ENCODE data around the gene C12orf50. TPM values are rescaled to one million over a fixed set of nuclear protein-coding genes. Genes with fewer than 3 reads are reported as not detected.

Gene C12orf50
- total and polyA plus RNA-seq, 2 of the 13 experiments (the other 11 are each of a cell fraction or from before 2014, with no cell fraction given) = not detected

GRCh38 chr12:88035271-88035906 is 6.2 kb upstream of the C12orf50 start (continued):
- TF ChIP-seq SP2 (CRISPR knock-in tag; IDR thresholded peaks at IDR 0.05) (peak; percentile 52), ZNF121 (CRISPR knock-in tag; IDR thresholded peaks at IDR 0.05) (0 out of 2 replicates have a peak, but pooled peaks have one; percentile 24), MAF1 (CRISPR knock-in tag; IDR thresholded peaks at IDR 0.05; ENCODE audit: borderline replicate concordance) (no peak), MXD4 (CRISPR knock-in tag; IDR thresholded peaks at IDR 0.05) (peak; percentile 67; the same call in 1 of the 2 replicates), ZSCAN21 (CRISPR knock-in tag; IDR thresholded peaks at IDR 0.05; ENCODE audit: borderline replicate concordance) (peak; percentile 85; the same call in 1 of the 2 replicates), PAF1 (CRISPR knock-in tag; IDR thresholded peaks at IDR 0.05) (no peak), KLF6 (CRISPR knock-in tag; IDR thresholded peaks at IDR 0.05) (peak; percentile 26; the same call in 1 of the 2 replicates), ZNF562 (CRISPR knock-in tag; IDR thresholded peaks at IDR 0.05; ENCODE audit: borderline replicate concordance) (no peak), TGIF2 (CRISPR knock-in tag; IDR thresholded peaks at IDR 0.05) (no peak), IKZF4 (CRISPR knock-in tag; IDR thresholded peaks at IDR 0.05; ENCODE audit: borderline replicate concordance, low read depth, not compliant biosample characterization) (no peak), XBP1 (CRISPR knock-in tag; IDR thresholded peaks at IDR 0.05) (no peak), ZBTB7B (CRISPR knock-in tag; IDR thresholded peaks at IDR 0.05) (peak; percentile 15; the same call in 1 of the 2 replicates), ZNF883 (CRISPR knock-in tag; IDR thresholded peaks at IDR 0.05; ENCODE audit: not compliant biosample characterization) (peak; percentile 88), KAT8 (CRISPR knock-in tag; IDR thresholded peaks at IDR 0.05) (peak; percentile 83), ZFP62 (CRISPR knock-in tag; IDR thresholded peaks at IDR 0.05) (no peak), RFX3 (CRISPR knock-in tag; IDR thresholded peaks at IDR 0.05) (no peak), RAD51 (IDR thresholded peaks at IDR 0.05; ENCODE audit: borderline replicate concordance) (no peak), SP1 (IDR thresholded peaks at IDR 0.05) (no peak), SP1 (CRISPR knock-in tag; IDR thresholded peaks at IDR 0.05) (peak; percentile 57; the same call in 1 of the 2 replicates)
- TF ChIP-seq, protein P1, sequence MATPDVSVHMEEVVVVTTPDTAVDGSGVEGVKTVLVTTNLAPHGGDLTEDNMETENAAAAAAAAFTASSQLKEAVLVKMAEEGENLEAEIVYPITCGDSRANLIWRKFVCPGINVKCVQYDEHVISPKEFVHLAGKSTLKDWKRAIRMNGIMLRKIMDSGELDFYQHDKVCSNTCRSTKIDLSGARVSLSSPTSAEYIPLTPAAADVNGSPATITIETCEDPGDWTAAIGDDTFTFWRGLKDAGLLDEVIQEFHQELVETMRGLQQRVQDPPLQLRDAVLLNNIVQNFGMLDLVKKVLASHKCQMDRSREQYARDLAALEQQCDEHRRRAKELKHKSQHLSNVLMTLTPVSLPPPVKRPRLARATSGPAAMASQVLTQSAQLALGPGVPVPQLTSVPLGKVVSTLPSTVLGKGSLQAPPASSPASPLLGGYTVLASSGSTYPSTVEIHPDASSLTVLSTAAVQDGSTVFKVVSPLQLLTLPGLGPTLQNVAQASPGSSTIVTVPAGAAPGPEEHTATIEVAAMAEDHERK (CRISPR knock-in tag; IDR thresholded peaks at IDR 0.05; ENCODE audit: low read depth) = no peak
- TF ChIP-seq, protein P2, sequence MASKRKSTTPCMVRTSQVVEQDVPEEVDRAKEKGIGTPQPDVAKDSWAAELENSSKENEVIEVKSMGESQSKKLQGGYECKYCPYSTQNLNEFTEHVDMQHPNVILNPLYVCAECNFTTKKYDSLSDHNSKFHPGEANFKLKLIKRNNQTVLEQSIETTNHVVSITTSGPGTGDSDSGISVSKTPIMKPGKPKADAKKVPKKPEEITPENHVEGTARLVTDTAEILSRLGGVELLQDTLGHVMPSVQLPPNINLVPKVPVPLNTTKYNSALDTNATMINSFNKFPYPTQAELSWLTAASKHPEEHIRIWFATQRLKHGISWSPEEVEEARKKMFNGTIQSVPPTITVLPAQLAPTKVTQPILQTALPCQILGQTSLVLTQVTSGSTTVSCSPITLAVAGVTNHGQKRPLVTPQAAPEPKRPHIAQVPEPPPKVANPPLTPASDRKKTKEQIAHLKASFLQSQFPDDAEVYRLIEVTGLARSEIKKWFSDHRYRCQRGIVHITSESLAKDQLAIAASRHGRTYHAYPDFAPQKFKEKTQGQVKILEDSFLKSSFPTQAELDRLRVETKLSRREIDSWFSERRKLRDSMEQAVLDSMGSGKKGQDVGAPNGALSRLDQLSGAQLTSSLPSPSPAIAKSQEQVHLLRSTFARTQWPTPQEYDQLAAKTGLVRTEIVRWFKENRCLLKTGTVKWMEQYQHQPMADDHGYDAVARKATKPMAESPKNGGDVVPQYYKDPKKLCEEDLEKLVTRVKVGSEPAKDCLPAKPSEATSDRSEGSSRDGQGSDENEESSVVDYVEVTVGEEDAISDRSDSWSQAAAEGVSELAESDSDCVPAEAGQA (IDR thresholded peaks at IDR 0.05; ENCODE audit: low read depth) = no peak
- TF ChIP-seq, protein P2 (CRISPR knock-in tag; IDR thresholded peaks at IDR 0.05; ENCODE audit: borderline replicate concordance) = no peak
- TF ChIP-seq, protein P3, sequence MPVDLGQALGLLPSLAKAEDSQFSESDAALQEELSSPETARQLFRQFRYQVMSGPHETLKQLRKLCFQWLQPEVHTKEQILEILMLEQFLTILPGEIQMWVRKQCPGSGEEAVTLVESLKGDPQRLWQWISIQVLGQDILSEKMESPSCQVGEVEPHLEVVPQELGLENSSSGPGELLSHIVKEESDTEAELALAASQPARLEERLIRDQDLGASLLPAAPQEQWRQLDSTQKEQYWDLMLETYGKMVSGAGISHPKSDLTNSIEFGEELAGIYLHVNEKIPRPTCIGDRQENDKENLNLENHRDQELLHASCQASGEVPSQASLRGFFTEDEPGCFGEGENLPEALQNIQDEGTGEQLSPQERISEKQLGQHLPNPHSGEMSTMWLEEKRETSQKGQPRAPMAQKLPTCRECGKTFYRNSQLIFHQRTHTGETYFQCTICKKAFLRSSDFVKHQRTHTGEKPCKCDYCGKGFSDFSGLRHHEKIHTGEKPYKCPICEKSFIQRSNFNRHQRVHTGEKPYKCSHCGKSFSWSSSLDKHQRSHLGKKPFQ (CRISPR knock-in tag; IDR thresholded peaks at IDR 0.05; ENCODE audit: insufficient replicate concordance) = peak; percentile 78
